Progenitor cell of endocrine pancreas (in vitro differentiated cells): Measurements from ENCODE around the gene NR0B2. TPM values are rescaled to one million over a fixed set of nuclear protein-coding genes. Genes with fewer than 3 reads are reported as not detected.

Experiments used
- DNase-seq: peaks from one replicate; pipeline ENCODE4 v3.0.0; 2021; ENCODE audit warnings: low spot score; ENCODE audit not compliant: unreplicated experiment
- H3K27ac Mint-ChIP-seq: 2 replicates; pipeline ENCODE4 v1.8.0; 2021; ENCODE audit warnings: mild to moderate bottlenecking, moderate library complexity, mixed read lengths
- H3K27me3 Mint-ChIP-seq: 2 replicates; pipeline ENCODE4 v1.8.0; 2021; ENCODE audit warnings: mixed read lengths
- H3K36me3 Mint-ChIP-seq: 2 replicates; pipeline ENCODE4 v1.8.0; 2022; ENCODE audit warnings: mixed read lengths; ENCODE audit not compliant: insufficient read depth
- H3K4me1 Mint-ChIP-seq: 2 replicates; pipeline ENCODE4 v1.8.0; 2021; ENCODE audit warnings: low read depth, mixed read lengths
- H3K4me3 Mint-ChIP-seq: 2 replicates; pipeline ENCODE4 v1.8.0; 2021; ENCODE audit warnings: low read depth, mild to moderate bottlenecking, moderate library complexity, mixed read lengths
- H3K9me3 Mint-ChIP-seq: 2 replicates; pipeline ENCODE4 v1.8.0; 2021; ENCODE audit warnings: low read depth, mixed read lengths
- CTCF ChIP-seq: fragments of 200-600 bp; sonication (generic); IDR thresholded peaks from one replicate; pipeline ENCODE4 v1.5.0; 2021; ENCODE audit warnings: antibody characterized with exemption, mild to moderate bottlenecking; ENCODE audit not compliant: unreplicated experiment
- total RNA-seq: library from RNA; stranded (reverse); gene quantifications from 2 replicates; pipeline ENCODE4 v1.2.1, GENCODE V29; 2021

Gene NR0B2
- total RNA-seq, 1 donor from 2014 or later, result 11.9 TPM

- H3K36me3 Mint-ChIP-seq, result peaks cover 17% of the 10 kb centered on the region
Measured at GRCh38 chr1:26936823-26937222, 23.0 kb upstream of the NR0B2 start.

GRCh38 chr1:26932531-26932930 lies 18.8 kb upstream of the NR0B2 start:
- Mint-ChIP-seq H3K36me3 (peaks cover 24% of the 10 kb centered on the region), H3K9me3 (no peaks in the 10 kb centered on the region), H3K4me1 (no peaks in the 10 kb centered on the region), H3K4me3 (no peak overlapping the region), H3K27me3 (no peaks in the 10 kb centered on the region), H3K27ac (no peak overlapping the region)
- no peak for DNase-seq
- no peak for TF ChIP-seq CTCF

More at GRCh38 chr1:26936823-26937222, 23.0 kb upstream of the NR0B2 start:
- no peaks in the 10 kb centered on the region for H3K27me3 Mint-ChIP-seq
- H3K9me3 Mint-ChIP-seq, result no peaks in the 10 kb centered on the region
- no peak for DNase-seq
- TF ChIP-seq CTCF, result no peak
- no peak overlapping the region for H3K4me3 Mint-ChIP-seq
- no peaks in the 10 kb centered on the region for H3K4me1 Mint-ChIP-seq
- no peak overlapping the region for H3K27ac Mint-ChIP-seq

GRCh38 chr1:26923711-26924110 lies 9.9 kb upstream of the NR0B2 start:
- H3K4me3 Mint-ChIP-seq, result peak overlapping the region; percentile 93
- no peak overlapping the region for H3K27ac Mint-ChIP-seq
- TF ChIP-seq CTCF, result no peak

GRCh38 chr1:26922901-26923300 lies 9.1 kb upstream of the NR0B2 start:
- Mint-ChIP-seq H3K4me1 (peaks cover 23% of the 10 kb centered on the region), H3K27ac (peak overlapping the region; percentile 55), H3K36me3 (peaks cover 8% of the 10 kb centered on the region), H3K27me3 (no peaks in the 10 kb centered on the region), H3K4me3 (peak overlapping the region; percentile 93), H3K9me3 (no peaks in the 10 kb centered on the region)
- TF ChIP-seq CTCF, result no peak
- DNase-seq, result no peak

More at GRCh38 chr1:26923711-26924110, 9.9 kb upstream of the NR0B2 start:
- no peaks in the 10 kb centered on the region for H3K27me3 Mint-ChIP-seq
- H3K36me3 Mint-ChIP-seq, result peaks cover 12% of the 10 kb centered on the region
- DNase-seq, result no peak
- H3K9me3 Mint-ChIP-seq, result no peaks in the 10 kb centered on the region
- peaks cover 23% of the 10 kb centered on the region for H3K4me1 Mint-ChIP-seq

GRCh38 chr1:26922431-26922729 lies 8.6 kb upstream of the NR0B2 start:
- DNase-seq, result no peak
- H3K27ac Mint-ChIP-seq, result peak overlapping the region; percentile 90
- no peaks in the 10 kb centered on the region for H3K9me3 Mint-ChIP-seq
- no peak for TF ChIP-seq CTCF
- H3K4me1 Mint-ChIP-seq, result peaks cover 23% of the 10 kb centered on the region
- H3K36me3 Mint-ChIP-seq, result peaks cover 8% of the 10 kb centered on the region
- no peaks in the 10 kb centered on the region for H3K27me3 Mint-ChIP-seq
- peak overlapping the region; percentile 93 for H3K4me3 Mint-ChIP-seq
